ENCODE measurements around the gene DBH.

Gene DBH
- long read RNA-seq, donor 1, partial matches to known transcripts, result 0 of 3 reads
- long read RNA-seq, donor 1, other reads (novel, unspliced or antisense), result 0 of 3 reads
- long read RNA-seq, donor 2, result 0 reads
- long read RNA-seq, donor 3, result 0 reads
- long read RNA-seq, donor 4, result 0 reads
- long read RNA-seq, donor 5, result 0 reads
- long read RNA-seq, donor 6, result 0 reads
- long read RNA-seq, donor 7, result 0 reads
- long read RNA-seq, donor 8, result 0 reads

DNA sequence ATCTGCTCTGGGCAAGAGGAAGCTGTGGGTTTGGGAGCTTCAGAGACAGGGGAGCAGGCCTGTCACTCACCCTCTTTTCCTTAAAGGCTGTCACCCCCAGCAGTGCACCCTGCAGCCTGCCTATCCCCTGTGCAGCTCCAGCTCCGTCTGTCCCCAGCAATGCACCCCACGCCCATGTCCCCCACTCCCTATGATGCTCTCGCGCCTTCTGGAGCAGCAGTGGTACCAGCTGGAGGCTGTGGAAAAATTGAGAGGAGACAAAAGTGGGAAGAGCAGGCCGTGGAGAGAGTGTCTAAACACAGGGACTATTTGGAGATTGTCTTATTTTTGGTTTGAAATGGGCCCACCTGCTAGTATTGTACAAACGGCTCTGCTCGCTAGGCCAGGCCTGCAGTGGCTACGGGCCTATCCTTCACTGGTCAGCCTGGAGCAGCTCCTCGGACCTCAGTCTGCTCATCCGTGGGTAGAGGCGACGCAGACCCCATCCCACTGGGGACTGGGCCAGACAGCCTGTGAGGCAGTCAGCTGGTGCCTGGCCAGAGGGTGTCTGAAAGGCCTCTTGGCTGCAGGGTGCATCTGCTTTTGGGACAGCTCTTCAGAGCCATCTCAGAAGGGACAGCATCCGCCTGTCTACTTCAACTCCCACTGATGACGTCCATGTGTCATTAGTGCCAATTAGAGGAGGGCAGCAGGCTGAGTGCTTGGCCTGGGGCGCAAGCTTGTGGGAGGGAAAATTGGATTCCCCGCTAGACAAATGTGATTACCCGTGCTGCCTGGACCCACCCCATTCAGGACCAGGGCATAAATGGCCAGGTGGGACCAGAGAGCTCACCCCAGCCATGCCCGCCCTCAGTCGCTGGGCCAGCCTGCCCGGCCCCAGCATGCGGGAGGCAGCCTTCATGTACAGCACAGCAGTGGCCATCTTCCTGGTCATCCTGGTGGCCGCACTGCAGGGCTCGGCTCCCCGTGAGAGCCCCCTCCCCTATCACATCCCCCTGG, at the start of gene DBH:
TSS of gene DBH (plus strand) at position 831 of the 999 bp plus-strand sequence. CDS start at position 840, 9 bp downstream.
- no peak for DNase-seq

GRCh38 chr9:133587051-133587450, 49.1 kb upstream of the DBH start:
- no peak for DNase-seq

- DNase-seq, result no peak
These were observed 48.7 kb upstream of the DBH start for GRCh38 chr9:133587466-133587865.

DNA sequence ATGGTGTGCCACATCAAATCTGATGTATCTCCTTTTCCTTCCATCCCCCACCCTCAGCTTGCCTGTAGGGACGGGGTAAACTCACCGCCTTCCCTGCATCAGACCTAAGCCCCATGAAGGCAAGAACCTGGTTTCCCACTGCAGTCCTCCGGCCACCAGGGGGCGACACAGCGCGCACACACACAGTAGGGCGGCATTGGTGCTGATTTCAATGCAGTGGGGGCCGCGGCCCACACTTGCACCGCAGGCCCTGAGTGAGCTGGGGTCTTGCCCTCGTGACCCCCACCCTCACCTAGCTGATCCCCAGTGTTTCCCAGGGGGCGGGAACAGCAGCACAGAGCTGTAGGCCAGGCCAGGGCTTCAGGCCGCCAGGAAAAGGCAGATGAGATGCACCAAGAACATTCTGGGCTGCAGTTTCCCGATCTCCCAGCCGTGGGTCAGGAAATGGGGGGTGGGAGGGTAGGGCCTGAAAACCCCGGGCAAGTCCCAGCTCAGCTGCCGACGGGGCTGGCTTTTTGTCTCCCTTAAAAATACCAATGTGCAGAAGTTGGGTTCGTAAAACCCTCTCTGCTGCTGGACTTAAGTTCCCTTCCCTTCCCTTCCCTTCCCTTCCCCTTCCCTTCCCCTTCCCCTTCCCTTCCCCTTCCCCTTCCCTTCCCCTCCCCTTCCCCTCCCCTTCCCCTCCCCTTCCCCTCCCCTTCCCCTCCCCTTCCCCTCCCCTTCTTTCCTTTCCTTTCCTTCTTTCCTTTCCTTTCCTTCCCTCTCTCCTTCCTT, 46.5 kb upstream of the DBH start:
- DNase-seq, result no peak

DNA sequence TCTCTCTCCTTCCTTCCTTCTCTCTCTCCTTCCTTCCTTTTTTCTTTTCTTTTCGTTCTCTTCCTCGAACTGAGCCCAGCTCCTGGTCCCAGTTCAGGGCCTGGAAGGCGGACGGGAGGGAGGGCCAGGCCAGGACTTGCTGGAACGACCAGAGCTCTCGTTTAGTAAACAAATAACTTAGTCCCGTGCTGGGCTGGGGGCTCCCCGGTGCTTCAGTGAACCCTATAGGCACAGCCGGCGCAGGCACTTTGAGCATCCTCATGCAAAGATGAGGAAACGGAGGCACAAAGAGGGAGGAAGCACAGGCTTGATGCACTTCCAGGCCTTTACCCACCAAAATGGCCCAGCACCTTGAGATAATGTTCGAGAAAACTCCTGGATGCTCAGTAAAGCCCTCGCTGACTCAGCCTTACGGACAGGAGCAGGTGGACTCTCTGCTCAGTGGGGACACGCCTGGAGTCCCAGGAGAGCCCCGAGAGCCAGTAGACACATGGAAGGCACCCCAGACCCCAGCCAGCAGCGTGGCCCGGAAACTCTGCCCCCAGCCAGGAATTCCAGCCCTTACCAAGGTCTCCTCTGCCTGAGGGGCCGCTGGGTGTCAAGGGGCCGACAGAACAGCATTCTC, 45.8 kb upstream of the DBH start:
- DNase-seq, result no peak

- DNase-seq, result no peak
These were observed 44.9 kb upstream of the DBH start for GRCh38 chr9:133591116-133591910.

DNA sequence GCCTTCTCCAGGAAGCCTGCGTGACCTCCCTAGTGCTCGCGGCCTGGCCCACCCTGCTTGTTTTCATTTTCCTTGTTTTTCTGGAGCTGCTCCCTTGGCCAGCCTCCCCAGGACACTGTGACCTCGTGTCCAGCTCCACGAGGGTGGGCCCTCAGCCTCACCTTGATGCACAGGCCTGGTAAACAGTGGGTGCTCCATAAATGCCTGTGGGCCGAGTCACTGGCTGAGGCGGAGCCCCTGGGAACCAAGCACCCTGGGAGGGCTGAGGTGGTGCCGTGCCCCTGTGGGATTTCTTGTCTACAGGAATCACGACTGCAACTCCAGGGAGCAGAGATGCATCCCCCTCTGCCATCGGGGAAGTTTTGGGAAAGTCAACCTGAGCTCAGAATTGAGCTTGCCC, 44.2 kb upstream of the DBH start:
- DNase-seq, result no peak

- DNase-seq, result no peak
These were observed 43.3 kb upstream of the DBH start for GRCh38 chr9:133592731-133593409.

- no peak for DNase-seq
These were observed 42.4 kb upstream of the DBH start for GRCh38 chr9:133593587-133594253.

DNA sequence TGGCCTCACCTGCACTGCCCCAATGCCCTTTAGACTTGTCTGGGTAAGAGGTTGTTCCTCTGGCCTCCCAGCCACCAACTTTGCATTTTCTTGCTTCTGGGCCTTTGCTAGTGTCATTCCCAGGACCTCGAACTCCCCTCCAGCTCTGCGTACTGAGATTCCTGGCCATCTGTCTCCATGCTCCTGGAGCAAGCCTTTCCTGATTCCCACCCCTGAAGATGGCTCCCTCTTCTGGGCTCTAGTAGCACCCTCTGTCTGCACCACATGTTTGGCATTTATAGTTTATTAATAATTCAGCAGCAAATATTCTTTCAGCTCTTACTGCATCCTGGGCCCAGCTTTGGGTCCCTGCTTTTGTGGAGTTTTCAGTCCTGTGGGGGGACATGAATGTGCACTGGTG, 41.9 kb upstream of the DBH start:
- no peak for DNase-seq

- no peak for DNase-seq
These were observed 40.3 kb upstream of the DBH start for GRCh38 chr9:133595910-133596309.

DNA sequence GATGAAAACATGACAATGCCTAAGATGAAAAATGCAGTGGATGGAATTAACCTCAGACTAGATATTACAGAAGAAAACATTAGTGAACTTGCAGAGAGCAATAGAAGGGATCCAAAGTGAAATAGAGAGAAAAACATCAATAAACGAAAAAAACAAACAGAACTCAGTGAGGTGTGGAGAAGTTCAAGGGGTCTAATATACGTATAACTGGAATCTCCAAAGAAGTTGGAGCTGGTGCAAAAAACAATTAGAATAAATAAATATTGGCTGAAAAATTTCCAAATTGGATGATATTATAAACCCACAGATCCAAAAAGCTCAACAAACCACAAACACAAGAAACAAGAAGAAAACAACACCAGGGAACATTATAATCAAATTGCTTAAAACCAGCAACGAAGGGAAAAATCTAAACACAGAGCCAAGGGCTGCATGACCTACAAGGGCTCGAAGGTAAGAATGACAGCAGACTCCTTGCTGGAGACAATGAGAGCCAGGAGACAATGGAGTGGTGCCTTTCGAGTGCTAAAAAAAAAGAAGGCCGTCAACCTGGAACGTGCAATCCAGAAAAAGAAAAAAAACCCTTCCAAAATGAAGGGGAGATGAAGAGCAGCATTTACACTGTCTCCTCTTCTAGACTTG, 38.7 kb upstream of the DBH start:
- no peak for DNase-seq

DNA sequence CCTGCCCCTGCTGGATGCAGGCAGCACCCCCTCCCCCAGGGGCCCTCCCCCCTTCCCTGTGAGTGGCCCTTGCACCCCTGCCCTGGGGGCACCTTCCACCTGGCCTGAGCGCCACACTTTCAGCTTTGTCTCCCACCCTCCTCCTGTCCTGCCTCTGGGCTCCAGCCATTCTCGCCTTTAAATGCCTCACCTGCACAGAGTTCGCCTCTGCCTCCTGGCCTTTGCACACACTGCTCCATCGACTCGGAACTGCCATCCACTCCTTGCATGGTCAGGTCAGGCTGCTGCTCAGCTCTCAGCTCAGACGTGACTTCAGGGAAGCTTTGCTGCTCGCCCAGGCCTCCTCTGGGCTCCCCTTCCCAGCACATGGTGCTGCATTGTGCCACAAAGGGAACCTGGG, 37.2 kb upstream of the DBH start:
- no peak for DNase-seq

GRCh38 chr9:133599470-133600173, 36.5 kb upstream of the DBH start:
- DNase-seq, result no peak

DNA sequence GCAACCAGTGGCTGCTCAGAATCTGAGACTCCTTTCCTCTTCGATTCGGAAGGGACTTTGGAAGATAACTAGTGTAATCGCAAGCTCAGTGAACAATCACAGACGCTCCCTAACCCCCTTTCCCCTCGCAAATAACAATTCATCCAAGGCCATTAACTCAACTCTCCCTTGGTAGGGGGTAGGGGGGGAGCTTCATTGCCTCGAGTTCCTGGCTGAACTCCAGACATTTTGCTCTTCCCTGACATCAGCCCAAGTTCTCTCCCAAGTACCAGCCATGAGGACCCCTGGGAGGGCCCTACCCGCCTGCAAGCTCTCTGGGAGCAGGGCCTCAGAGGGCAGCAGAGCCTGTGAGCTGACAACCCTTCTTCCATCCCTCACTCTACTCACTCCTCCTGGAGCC, 35.4 kb upstream of the DBH start:
- no peak for DNase-seq

- no peak for DNase-seq
These were observed 34.4 kb upstream of the DBH start for GRCh38 chr9:133601746-133602145.

GRCh38 chr9:133602277-133602676, 33.9 kb upstream of the DBH start:
- DNase-seq, result no peak

DNA sequence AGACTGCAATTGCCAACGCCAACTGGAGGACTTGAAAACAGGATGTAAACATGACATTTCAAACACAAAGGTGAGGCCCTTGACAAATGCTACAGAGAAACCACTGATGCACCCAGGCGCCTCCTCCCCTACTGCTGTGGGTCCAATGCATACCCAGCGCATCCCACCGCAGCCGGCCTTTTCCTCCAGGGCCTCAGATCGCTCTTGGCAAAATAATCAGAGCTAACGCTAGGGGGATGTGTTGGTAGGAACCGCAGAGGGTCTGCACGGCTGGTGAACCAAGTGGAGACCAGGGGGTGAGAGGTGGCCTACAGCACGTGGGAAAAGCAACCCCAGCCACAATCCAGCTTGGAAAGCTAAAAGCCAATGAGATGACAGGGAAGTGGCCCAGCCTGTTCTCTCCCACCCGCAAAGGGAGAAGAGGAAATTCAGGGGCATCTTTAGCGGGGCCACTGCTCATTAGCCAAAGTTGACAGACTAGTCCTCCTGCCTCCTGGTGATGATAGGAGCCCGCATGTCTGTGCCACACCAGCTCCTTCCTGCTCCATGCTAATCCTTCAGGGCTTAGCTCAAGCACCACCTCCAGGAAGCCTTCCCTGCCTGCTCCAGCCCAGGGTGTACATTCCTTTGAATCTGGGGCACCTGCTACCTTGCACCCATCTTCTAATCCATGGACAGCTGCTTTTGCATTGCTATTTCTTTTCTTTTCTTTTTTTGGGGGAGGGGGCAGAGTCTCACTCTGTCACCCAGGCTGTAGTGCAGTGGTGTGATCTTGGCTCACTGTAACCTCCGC, 32.8 kb upstream of the DBH start:
- DNase-seq, result no peak
